Measurements from ENCODE around the gene LMNTD1.
"Not testable (repeated sequence)": the region's sequence is repeated elsewhere in the genome, so short reads cannot be mapped to it uniquely, and the experiment has no call there.

LMNTD1 gene

GRCh38 chr12:25488956-25489870 lies 63.9 kb downstream of the LMNTD1 start:
- not testable (repeated sequence) for DNase-seq

- no peak for DNase-seq
These were observed 70.5 kb downstream of the LMNTD1 start for GRCh38 chr12:25482625-25483024.

GRCh38 chr12:25480145-25480544 lies 72.9 kb downstream of the LMNTD1 start:
- no peak for DNase-seq

GRCh38 chr12:25477217-25477616 lies 75.9 kb downstream of the LMNTD1 start:
- DNase-seq = no peak

GRCh38 chr12:25472453-25472852 lies 80.6 kb downstream of the LMNTD1 start:
- DNase-seq = no peak

GRCh38 chr12:25469861-25470260 lies 83.2 kb downstream of the LMNTD1 start:
- DNase-seq = no peak

- DNase-seq = no peak
These were observed 83.7 kb downstream of the LMNTD1 start for GRCh38 chr12:25469368-25469767.

- DNase-seq = no peak
These were observed 89.6 kb downstream of the LMNTD1 start for GRCh38 chr12:25463521-25463920.

GRCh38 chr12:25463005-25463404 lies 90.1 kb downstream of the LMNTD1 start:
- DNase-seq = no peak

- no peak for DNase-seq
These were observed 93.5 kb downstream of the LMNTD1 start for GRCh38 chr12:25459541-25459951.

- DNase-seq = peak; percentile 9
These were observed 95.0 kb downstream of the LMNTD1 start for GRCh38 chr12:25458047-25458552.

- no peak for DNase-seq
These were observed 96.6 kb downstream of the LMNTD1 start for GRCh38 chr12:25456474-25456873.

- DNase-seq = no peak
These were observed 97.4 kb downstream of the LMNTD1 start for GRCh38 chr12:25455696-25456095.

GRCh38 chr12:25449007-25449406 lies 104.1 kb downstream of the LMNTD1 start:
- no peak for DNase-seq

- no peak for DNase-seq
These were observed 106.0 kb downstream of the LMNTD1 start for GRCh38 chr12:25447046-25447445.

- no peak for DNase-seq
These were observed 114.4 kb downstream of the LMNTD1 start for GRCh38 chr12:25438638-25439037.

- peak; percentile 47 for DNase-seq
These were observed 116.7 kb downstream of the LMNTD1 start for GRCh38 chr12:25436206-25437030.

GRCh38 chr12:25435431-25435830 lies 117.7 kb downstream of the LMNTD1 start:
- DNase-seq = no peak

GRCh38 chr12:25434515-25434914 lies 118.6 kb downstream of the LMNTD1 start:
- no peak for DNase-seq

- DNase-seq = no peak
These were observed 119.3 kb downstream of the LMNTD1 start for GRCh38 chr12:25433581-25434325.

- DNase-seq = no peak
These were observed 120.1 kb downstream of the LMNTD1 start for GRCh38 chr12:25433024-25433423.

- DNase-seq = no peak
These were observed 125.5 kb downstream of the LMNTD1 start for GRCh38 chr12:25427337-25428249.

Measured in NCI-H345 (cell line).